ENCODE measurements around the gene SCUBE3.

The SCUBE3 gene

GRCh38 chr6:35165630-35166071 is 48.1 kb upstream of the SCUBE3 start:
- Histone ChIP-seq H3K27ac (replicated peaks) (no peak overlapping the region), H3K4me3 (replicated peaks; ENCODE audit: insufficient read depth, low read length) (no peak overlapping the region), H3K27me3 (ENCODE audit: insufficient read depth, poor library complexity, severe bottlenecking) (peaks cover 5% of the 10 kb centered on the region)
- no peak for DNase-seq (ENCODE audit: low read depth in 1 of 2, low spot score in 1 of 2)
- no peak for TF ChIP-seq POLR2AphosphoS5 (IDR thresholded peaks at IDR 0.05; ENCODE audit: low read depth)
- TF ChIP-seq SPI1 (IDR thresholded peaks at IDR 0.05; ENCODE audit: borderline replicate concordance, low read depth) = no peak
- TF ChIP-seq CTCF (IDR thresholded peaks at IDR 0.05; ENCODE audit: insufficient read depth, low read length) = no peak
- TF ChIP-seq GABPA (IDR thresholded peaks at IDR 0.05; ENCODE audit: low read depth) = no peak
- TF ChIP-seq REST (IDR thresholded peaks at IDR 0.05; ENCODE audit: insufficient replicate concordance, low read depth) = no peak

GRCh38 chr6:35166116-35166515 is 47.6 kb upstream of the SCUBE3 start:
- no peak for DNase-seq (ENCODE audit: low read depth in 1 of 2, low spot score in 1 of 2)
- Histone ChIP-seq H3K27ac (replicated peaks) (no peak overlapping the region), H3K27me3 (ENCODE audit: insufficient read depth, poor library complexity, severe bottlenecking) (peaks cover 5% of the 10 kb centered on the region), H3K4me3 (replicated peaks; ENCODE audit: insufficient read depth, low read length) (no peak overlapping the region)
- TF ChIP-seq POLR2AphosphoS5 (IDR thresholded peaks at IDR 0.05; ENCODE audit: low read depth) = no peak

- no peak for DNase-seq (ENCODE audit: low read depth in 1 of 2, low spot score in 1 of 2)
- Histone ChIP-seq H3K4me3 (replicated peaks; ENCODE audit: insufficient read depth, low read length) (no peak overlapping the region), H3K27me3 (ENCODE audit: insufficient read depth, poor library complexity, severe bottlenecking) (peaks cover 5% of the 10 kb centered on the region), H3K27ac (replicated peaks) (no peak overlapping the region)
- no peak for TF ChIP-seq SPI1 (IDR thresholded peaks at IDR 0.05; ENCODE audit: borderline replicate concordance, low read depth)
- TF ChIP-seq REST (IDR thresholded peaks at IDR 0.05; ENCODE audit: insufficient replicate concordance, low read depth) = no peak
- TF ChIP-seq CTCF (IDR thresholded peaks at IDR 0.05; ENCODE audit: insufficient read depth, low read length) = no peak
- TF ChIP-seq GABPA (IDR thresholded peaks at IDR 0.05; ENCODE audit: low read depth) = no peak
- no peak for TF ChIP-seq POLR2AphosphoS5 (IDR thresholded peaks at IDR 0.05; ENCODE audit: low read depth)
These were observed 47.2 kb upstream of the SCUBE3 start for GRCh38 chr6:35166520-35166919.

DNA sequence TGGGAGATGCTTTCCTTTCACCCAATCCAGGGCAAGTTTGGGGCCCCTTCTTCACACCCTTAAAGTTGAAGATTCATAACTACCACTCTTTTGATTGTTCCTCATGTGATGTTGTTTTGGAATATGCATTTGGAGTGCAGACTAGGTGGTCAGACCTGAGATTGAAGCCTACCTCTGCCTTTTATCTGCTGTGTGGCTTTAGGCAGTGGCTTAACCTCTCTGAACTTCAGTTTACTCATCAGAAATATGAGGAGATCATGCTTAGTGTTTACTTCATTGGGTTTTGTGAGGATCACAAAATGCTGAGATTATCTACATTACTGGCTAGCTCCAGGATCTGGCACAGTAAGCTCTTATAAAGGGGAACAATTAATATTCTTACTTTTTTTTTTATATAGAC is 46.3 kb upstream of the SCUBE3 start:
- H3K27me3 ChIP-seq (ENCODE audit: insufficient read depth, poor library complexity, severe bottlenecking) = peaks cover 5% of the 10 kb centered on the region
- no peak overlapping the region for H3K27ac ChIP-seq (replicated peaks)
- no peak overlapping the region for H3K4me3 ChIP-seq (replicated peaks; ENCODE audit: insufficient read depth, low read length)
- DNase-seq (ENCODE audit: low read depth in 1 of 2, low spot score in 1 of 2) = no peak
- TF ChIP-seq SPI1 (IDR thresholded peaks at IDR 0.05; ENCODE audit: borderline replicate concordance, low read depth) (no peak), REST (IDR thresholded peaks at IDR 0.05; ENCODE audit: insufficient replicate concordance, low read depth) (no peak), POLR2AphosphoS5 (IDR thresholded peaks at IDR 0.05; ENCODE audit: low read depth) (no peak), GABPA (IDR thresholded peaks at IDR 0.05; ENCODE audit: low read depth) (no peak)

All from HL-60 (cell line).